Mammary epithelial cell (primary cell): ENCODE results near the gene LRRC26.

ENCODE experiments used
- CTCF ChIP-seq, 2 donors: IDR thresholded peaks in 1 of 2; conservative IDR thresholded peaks in 1 of 2; 2 replicates each; pipeline ENCODE4 v1.5.1; 2011 to 2012; ENCODE audit warnings: inconsistent platforms in 2 of 2, low read length in 2 of 2, mild to moderate bottlenecking in 2 of 2, control low read depth in 1 of 2, low read depth in 1 of 2; ENCODE audit not compliant: insufficient read depth in 1 of 2; ENCODE audit errors: extremely low read depth in 1 of 2
- EZH2 ChIP-seq: IDR thresholded peaks from 2 replicates; pipeline ENCODE4 v1.6.1; 2012; ENCODE audit warnings: low read length, inconsistent platforms, borderline replicate concordance

GRCh38 chr9:137167277-137167746 lies 2.5 kb downstream of the LRRC26 start:
- no peak for TF ChIP-seq EZH2
- TF ChIP-seq CTCF (conservative IDR thresholded peaks at IDR 0.05 in 1 of 2, IDR thresholded peaks at IDR 0.05 in 1 of 2; ENCODE audit: extremely low read depth in 1 of 2, insufficient read depth in 1 of 2, low read depth in 1 of 2, low read length in 2 of 2) = no peak
